Esophagus squamous epithelium (tissue), 4 donors: ENCODE data around the gene MYH7.

Source experiments
- POLR2A ChIP-seq, 4 donors: fragments of 450-650 bp; IDR thresholded peaks; one replicate each; pipeline ENCODE4 v1.6.1; 2017; ENCODE audit warnings: antibody characterized with exemption in 4 of 4, mild to moderate bottlenecking in 4 of 4, moderate library complexity in 3 of 4
- TF ChIP-seq, protein P1 (sequence below), 6 experiments: fragments of 450-650 bp in 4 of 6; fragments of 200-600 bp in 2 of 6; sonication (generic) in 2 of 6; IDR thresholded peaks; one replicate each; pipeline ENCODE4 v1.5.1; 2016 to 2019; ENCODE audit warnings: antibody characterized with exemption in 6 of 6, mild to moderate bottlenecking in 4 of 6, moderate library complexity in 4 of 6

- TF ChIP-seq, protein P1, sequence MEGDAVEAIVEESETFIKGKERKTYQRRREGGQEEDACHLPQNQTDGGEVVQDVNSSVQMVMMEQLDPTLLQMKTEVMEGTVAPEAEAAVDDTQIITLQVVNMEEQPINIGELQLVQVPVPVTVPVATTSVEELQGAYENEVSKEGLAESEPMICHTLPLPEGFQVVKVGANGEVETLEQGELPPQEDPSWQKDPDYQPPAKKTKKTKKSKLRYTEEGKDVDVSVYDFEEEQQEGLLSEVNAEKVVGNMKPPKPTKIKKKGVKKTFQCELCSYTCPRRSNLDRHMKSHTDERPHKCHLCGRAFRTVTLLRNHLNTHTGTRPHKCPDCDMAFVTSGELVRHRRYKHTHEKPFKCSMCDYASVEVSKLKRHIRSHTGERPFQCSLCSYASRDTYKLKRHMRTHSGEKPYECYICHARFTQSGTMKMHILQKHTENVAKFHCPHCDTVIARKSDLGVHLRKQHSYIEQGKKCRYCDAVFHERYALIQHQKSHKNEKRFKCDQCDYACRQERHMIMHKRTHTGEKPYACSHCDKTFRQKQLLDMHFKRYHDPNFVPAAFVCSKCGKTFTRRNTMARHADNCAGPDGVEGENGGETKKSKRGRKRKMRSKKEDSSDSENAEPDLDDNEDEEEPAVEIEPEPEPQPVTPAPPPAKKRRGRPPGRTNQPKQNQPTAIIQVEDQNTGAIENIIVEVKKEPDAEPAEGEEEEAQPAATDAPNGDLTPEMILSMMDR (IDR thresholded peaks at IDR 0.05): no peak
- no peak for TF ChIP-seq POLR2A (IDR thresholded peaks at IDR 0.05)
Measured at GRCh38 chr14:23464700-23465099, 29.2 kb upstream of the MYH7 start.
